ENCODE measurements around the gene OR4B1.
A peak's percentile ranks its signal among the peaks of the same experiment; 100 is the strongest.
"Not testable (repeated sequence)": the region's sequence is repeated elsewhere in the genome, so short reads cannot be mapped to it uniquely, and the experiment has no call there.

The OR4B1 gene
- total RNA-seq: 0 to 0.06 (median 0) reads per million in 18 experiments

- DNase-seq: no peak
These were observed at the start of gene OR4B1 for GRCh38 chr11:48216510-48216909. Gene OR4B1, plus strand, starts transcription at chr11:48216810. Its CDS starts 0 bp downstream, at chr11:48216810.

- no peak for DNase-seq
These were observed 49.2 kb upstream of the OR4B1 start for GRCh38 chr11:48167380-48167779.

- DNase-seq: no peak
These were observed 47.8 kb upstream of the OR4B1 start for GRCh38 chr11:48168815-48169214.

GRCh38 chr11:48169259-48169658 lies 47.4 kb upstream of the OR4B1 start:
- peak in 1 of 2 donors; percentile 20 for DNase-seq

- DNase-seq: peak; percentile 68 to 80
These were observed 46.9 kb upstream of the OR4B1 start for GRCh38 chr11:48169717-48170116.

- peak; percentile 73 to 80 for DNase-seq
These were observed 46.1 kb upstream of the OR4B1 start for GRCh38 chr11:48170241-48171233.

GRCh38 chr11:48172818-48173609 lies 43.6 kb upstream of the OR4B1 start:
- peak; percentile 24 to 41 for DNase-seq

GRCh38 chr11:48177661-48178060 lies 38.9 kb upstream of the OR4B1 start:
- DNase-seq: no peak

- DNase-seq: no peak
These were observed 36.0 kb upstream of the OR4B1 start for GRCh38 chr11:48180627-48181026.

- DNase-seq: no peak
These were observed 33.6 kb upstream of the OR4B1 start for GRCh38 chr11:48182860-48183526.

GRCh38 chr11:48184452-48184851 lies 32.2 kb upstream of the OR4B1 start:
- no peak for DNase-seq

GRCh38 chr11:48190906-48191654 lies 25.5 kb upstream of the OR4B1 start:
- not testable (repeated sequence) for DNase-seq

- DNase-seq: no peak
These were observed 22.7 kb upstream of the OR4B1 start for GRCh38 chr11:48193876-48194275.

- no peak for DNase-seq
These were observed 8.7 kb upstream of the OR4B1 start for GRCh38 chr11:48207881-48208280.

- peak in 1 of 2 donors; percentile 2 for DNase-seq
These were observed 6.6 kb upstream of the OR4B1 start for GRCh38 chr11:48210052-48210451.

- DNase-seq: no peak
These were observed 12.2 kb downstream of the OR4B1 start for GRCh38 chr11:48228761-48229160.

- DNase-seq: not testable (repeated sequence)
These were observed 13.4 kb downstream of the OR4B1 start for GRCh38 chr11:48230057-48230456.

GRCh38 chr11:48237727-48238126 lies 21.1 kb downstream of the OR4B1 start:
- no peak for DNase-seq

GRCh38 chr11:48242501-48242900 lies 25.9 kb downstream of the OR4B1 start:
- DNase-seq: no peak

GRCh38 chr11:48244804-48245203 lies 28.2 kb downstream of the OR4B1 start, which contains the start of gene OR4X2:
Gene OR4X2, plus strand, starts transcription at chr11:48245104. Its CDS starts 0 bp downstream, at chr11:48245104.
- no peak for DNase-seq

- no peak for DNase-seq
These were observed 32.3 kb downstream of the OR4B1 start for GRCh38 chr11:48248902-48249301.

- no peak for DNase-seq
These were observed 45.0 kb downstream of the OR4B1 start for GRCh38 chr11:48261600-48261999.

All from inflammatory macrophage (primary cell).